Gastrocnemius medialis (tissue), 4 donors: Measurements from ENCODE around the gene IQCK.

Experiments used
- CTCF ChIP-seq, 5 experiments: fragments of 450-650 bp in 3 of 5; fragments of 200-600 bp in 2 of 5; sonication (generic) in 2 of 5; IDR thresholded peaks in 4 of 5; conservative IDR thresholded peaks in 1 of 5; 1 replicate in 4 of 5; 2 replicates in 1 of 5; pipeline ENCODE4 v1.5.1; 2016 to 2019; ENCODE audit warnings: antibody characterized with exemption in 5 of 5, mild to moderate bottlenecking in 3 of 5, moderate library complexity in 3 of 5
- POLR2A ChIP-seq, 2 donors: fragments of 450-650 bp; IDR thresholded peaks; one replicate each; pipeline ENCODE4 v1.6.1; 2017; ENCODE audit warnings: antibody characterized with exemption in 2 of 2, mild to moderate bottlenecking in 2 of 2, moderate library complexity in 2 of 2

- TF ChIP-seq CTCF (IDR thresholded peaks at IDR 0.05 in 4 of 5, conservative IDR thresholded peaks at IDR 0.05 in 1 of 5) (no peak), POLR2A (IDR thresholded peaks at IDR 0.05) (no peak)
Observed at GRCh38 chr16:19824216-19824615, 106.1 kb downstream of the IQCK start.
